HG03097 (cell line): ENCODE data around the gene LRP8.
A peak's percentile ranks its signal among the peaks of the same experiment; 100 is the strongest.

Experiments
- ATAC-seq: cut with Tn5 transposase; IDR thresholded peaks from one replicate; pipeline ENCODE4 v1.9.1; 2021; ENCODE audit not compliant: unreplicated experiment, low FRiP score

Gene LRP8

GRCh38 chr1:53328009-53328461 lies at the start of gene LRP8:
Gene LRP8 (minus strand): TSS chr1:53328070. CDS start chr1:53327912, 158 bp downstream.
- ATAC-seq = peak; percentile 20

- ATAC-seq = no peak
These were observed 49.6 kb upstream of the LRP8 start for GRCh38 chr1:53377438-53377841.

- ATAC-seq = no peak
These were observed 49.0 kb upstream of the LRP8 start for GRCh38 chr1:53376742-53377437.

GRCh38 chr1:53376041-53376461 lies 48.2 kb upstream of the LRP8 start:
- ATAC-seq = no peak

- ATAC-seq = no peak
These were observed 47.6 kb upstream of the LRP8 start for GRCh38 chr1:53375440-53375839.

GRCh38 chr1:53373246-53373645 lies 45.4 kb upstream of the LRP8 start:
- no peak for ATAC-seq

- no peak for ATAC-seq
These were observed 44.7 kb upstream of the LRP8 start for GRCh38 chr1:53372501-53372951.

GRCh38 chr1:53371851-53372250 lies 44.0 kb upstream of the LRP8 start:
- no peak for ATAC-seq

GRCh38 chr1:53371121-53371666 lies 43.3 kb upstream of the LRP8 start:
- no peak for ATAC-seq

GRCh38 chr1:53370369-53370961 lies 42.6 kb upstream of the LRP8 start:
- ATAC-seq = no peak

GRCh38 chr1:53369761-53370160 lies 41.9 kb upstream of the LRP8 start:
- no peak for ATAC-seq

- ATAC-seq = no peak
These were observed 41.3 kb upstream of the LRP8 start for GRCh38 chr1:53369034-53369750.

GRCh38 chr1:53368314-53369033 lies 40.6 kb upstream of the LRP8 start:
- no peak for ATAC-seq

- no peak for ATAC-seq
These were observed 39.8 kb upstream of the LRP8 start for GRCh38 chr1:53367503-53368313.

GRCh38 chr1:53366901-53367502 lies 39.1 kb upstream of the LRP8 start:
- ATAC-seq = no peak

- ATAC-seq = no peak
These were observed 37.7 kb upstream of the LRP8 start for GRCh38 chr1:53365437-53366063.

- no peak for ATAC-seq
These were observed 35.2 kb upstream of the LRP8 start for GRCh38 chr1:53362851-53363642.

- ATAC-seq = no peak
These were observed 34.4 kb upstream of the LRP8 start for GRCh38 chr1:53362270-53362669.
